ENCODE measurements around the gene RBM26. TPM values are rescaled to one million over a fixed set of nuclear protein-coding genes. Genes with fewer than 3 reads are reported as not detected.
A peak's percentile ranks its signal among the peaks of the same experiment; 100 is the strongest.

The RBM26 gene
- polyA plus RNA-seq, 3 donors = 3.5 to 25.3 (median 5.0) TPM

- no peak overlapping the region for H2AFZ ChIP-seq (ENCODE audit: insufficient read depth, low read depth, low read length, poor library complexity, severe bottlenecking)
- no peak overlapping the region for H3K4me3 ChIP-seq (replicated peaks in 1 of 3; ENCODE audit: low read depth in 2 of 3, low read length in 3 of 3)
- H3K79me2 ChIP-seq (ENCODE audit: insufficient read depth, low read length) = peaks cover 85% of the 10 kb centered on the region
- H3K4me1 ChIP-seq (ENCODE audit: control insufficient read depth in 1 of 2, insufficient read depth in 2 of 2, low read length in 2 of 2) = peaks cover 9 to 10% of the 10 kb centered on the region in 2 donors
- no peak for DNase-seq
- H3K36me3 ChIP-seq (replicated peaks in 1 of 2; ENCODE audit: control insufficient read depth in 1 of 2, insufficient read depth in 2 of 2, low read length in 2 of 2) = peaks cover 14 to 19% of the 10 kb centered on the region in 2 donors
- Mint-ChIP-seq H3K36me3 (peaks cover 19 to 26% of the 10 kb centered on the region in 2 donors), H3K4me3 (peak overlapping the region in 1 of 2 donors; percentile 5), H3K9me3 (no peaks in the 10 kb centered on the region), H3K4me1 (peaks cover 28% of the 10 kb centered on the region), H3K27ac (peak overlapping the region in 6 of 7 donors; percentile 0 to 54 (median 18)), H3K27me3 (ENCODE audit: low read depth in 3 of 3) (no peaks in the 10 kb centered on the region)
- peaks cover 42% of the 10 kb centered on the region for H4K20me1 ChIP-seq (ENCODE audit: insufficient read depth, low read length)
- no CpG with 5 or more reads among the region's 1 CpG for WGBS (ENCODE audit: insufficient coverage)
- peak overlapping the region in 1 of 2 donors; percentile 60 for H3K27ac ChIP-seq (ENCODE audit: low read depth in 1 of 2, low read length in 2 of 2)
- H3K9ac ChIP-seq (ENCODE audit: insufficient read depth, low read length, poor library complexity, severe bottlenecking) = no peak overlapping the region
- no peaks in the 10 kb centered on the region for H3K9me3 ChIP-seq (replicated peaks in 1 of 2; ENCODE audit: control insufficient read depth in 1 of 2, insufficient read depth in 1 of 2, low read length in 2 of 2)
- no peaks in the 10 kb centered on the region for H3K27me3 ChIP-seq (ENCODE audit: control insufficient read depth in 2 of 2, insufficient read depth in 2 of 2, low read length in 2 of 2)
- TF ChIP-seq CTCF (IDR thresholded peaks at IDR 0.05) = no peak
- no peak overlapping the region for H3K4me2 ChIP-seq (replicated peaks; ENCODE audit: extremely low read depth, low read length, poor library complexity, severe bottlenecking)
- intact Hi-C loops (cut with micrococcal nuclease) = no loop called here
Observed at GRCh38 chr13:79382545-79383275, 23.3 kb downstream of the RBM26 start.

- no peak for DNase-seq
- no peak for TF ChIP-seq CTCF (IDR thresholded peaks at IDR 0.05)
- H3K9me3 ChIP-seq (replicated peaks in 1 of 2; ENCODE audit: control insufficient read depth in 1 of 2, insufficient read depth in 1 of 2, low read length in 2 of 2) = no peaks in the 10 kb centered on the region
- H3K4me3 ChIP-seq (replicated peaks in 1 of 3; ENCODE audit: low read depth in 2 of 3, low read length in 3 of 3) = no peak overlapping the region
- WGBS (ENCODE audit: insufficient coverage) = no CpG with 5 or more reads among the region's 1 CpG
- H3K36me3 Mint-ChIP-seq = peaks cover 35 to 43% of the 10 kb centered on the region in 2 donors
- H3K9ac ChIP-seq (ENCODE audit: insufficient read depth, low read length, poor library complexity, severe bottlenecking) = no peak overlapping the region
- H3K4me1 Mint-ChIP-seq = peaks cover 27% of the 10 kb centered on the region
- peaks cover 31 to 35% of the 10 kb centered on the region in 2 donors for H3K36me3 ChIP-seq (replicated peaks in 1 of 2; ENCODE audit: control insufficient read depth in 1 of 2, insufficient read depth in 2 of 2, low read length in 2 of 2)
- H3K79me2 ChIP-seq (ENCODE audit: insufficient read depth, low read length) = peaks cover 68% of the 10 kb centered on the region
- H4K20me1 ChIP-seq (ENCODE audit: insufficient read depth, low read length) = peaks cover 42% of the 10 kb centered on the region
- H3K27me3 ChIP-seq (ENCODE audit: control insufficient read depth in 2 of 2, insufficient read depth in 2 of 2, low read length in 2 of 2) = no peaks in the 10 kb centered on the region
- intact Hi-C loops (cut with micrococcal nuclease) = no loop called here
- no peak overlapping the region for H3K4me2 ChIP-seq (replicated peaks; ENCODE audit: extremely low read depth, low read length, poor library complexity, severe bottlenecking)
- no peaks in the 10 kb centered on the region for H3K27me3 Mint-ChIP-seq (ENCODE audit: low read depth in 3 of 3)
- peak overlapping the region in 4 of 7 donors; percentile 4 to 44 (median 26) for H3K27ac Mint-ChIP-seq
- no peak overlapping the region for H2AFZ ChIP-seq (ENCODE audit: insufficient read depth, low read depth, low read length, poor library complexity, severe bottlenecking)
- H3K4me3 Mint-ChIP-seq = no peak overlapping the region
- no peak overlapping the region for H3K27ac ChIP-seq (ENCODE audit: low read depth in 1 of 2, low read length in 2 of 2)
- peaks cover 9 to 10% of the 10 kb centered on the region in 2 donors for H3K4me1 ChIP-seq (ENCODE audit: control insufficient read depth in 1 of 2, insufficient read depth in 2 of 2, low read length in 2 of 2)
- no peaks in the 10 kb centered on the region for H3K9me3 Mint-ChIP-seq
Observed at GRCh38 chr13:79380997-79381396, 25.1 kb downstream of the RBM26 start.

All from CD14-positive monocyte (primary cell).